Measurements from ENCODE around the gene STING1. TPM values are rescaled to one million over a fixed set of nuclear protein-coding genes. Genes with fewer than 3 reads are reported as not detected.

STING1 gene
- total and polyA plus RNA-seq, 2 experiments from 2014 or later = 7.7 to 17.0 TPM

GRCh38 chr5:139523635-139524445 lies 41.3 kb upstream of the STING1 start:
- no peak overlapping the region for H3K4me3 ChIP-seq
- H3K4me2 ChIP-seq = no peak overlapping the region
- no peaks in the 10 kb centered on the region for H3K79me2 ChIP-seq
- H3K9me2 ChIP-seq (replicated peaks; ENCODE audit: insufficient read depth) = no peaks in the 10 kb centered on the region
- WGBS (ENCODE audit: low lambda C conversion rate, missing lambda C conversion rate) = 59% methylated on average over 9 of the region's 10 CpGs
- H3K27me3 ChIP-seq = no peaks in the 10 kb centered on the region
- TF ChIP-seq EZH2phosphoT487 (IDR thresholded peaks at IDR 0.05; ENCODE audit: low read depth, severe bottlenecking, unreplicated experiment) (no peak), EZH2 (IDR thresholded peaks at IDR 0.05; ENCODE audit: borderline replicate concordance) (no peak), CTCF (IDR thresholded peaks at IDR 0.05; ENCODE audit: poor library complexity) (no peak)
- no peaks in the 10 kb centered on the region for H4K20me1 ChIP-seq (ENCODE audit: insufficient read depth, poor library complexity, severe bottlenecking)
- H3K9me3 ChIP-seq (ENCODE audit: low read depth) = no peaks in the 10 kb centered on the region
- H2AFZ ChIP-seq = no peak overlapping the region
- no peaks in the 10 kb centered on the region for H3K36me3 ChIP-seq (replicated peaks; ENCODE audit: insufficient read depth, low read depth)
- peaks cover 5% of the 10 kb centered on the region for H3K4me1 ChIP-seq (ENCODE audit: insufficient read depth)
- DNase-seq (ENCODE audit: low spot score) = no peak
- H3K27ac ChIP-seq = no peak overlapping the region

GRCh38 chr5:139517683-139518564 lies 35.4 kb upstream of the STING1 start:
- no peaks in the 10 kb centered on the region for H4K20me1 ChIP-seq (ENCODE audit: insufficient read depth, poor library complexity, severe bottlenecking)
- peak; percentile 95 for DNase-seq (ENCODE audit: low spot score)
- H3K36me3 ChIP-seq (replicated peaks; ENCODE audit: insufficient read depth, low read depth) = no peaks in the 10 kb centered on the region
- peaks cover 4% of the 10 kb centered on the region for H3K4me1 ChIP-seq (ENCODE audit: insufficient read depth)
- H2AFZ ChIP-seq = peak overlapping the region; percentile 97
- WGBS (ENCODE audit: low lambda C conversion rate, missing lambda C conversion rate) = 14% methylated on average over 56 of the region's 56 CpGs
- H3K9me3 ChIP-seq (ENCODE audit: low read depth) = no peaks in the 10 kb centered on the region
- H3K27ac ChIP-seq = peak overlapping the region; percentile 86
- H3K27me3 ChIP-seq = no peaks in the 10 kb centered on the region
- peak overlapping the region; percentile 96 for H3K4me2 ChIP-seq
- H3K79me2 ChIP-seq = no peaks in the 10 kb centered on the region
- peak overlapping the region; percentile 65 for H3K4me3 ChIP-seq
- H3K9me2 ChIP-seq (replicated peaks; ENCODE audit: insufficient read depth) = no peaks in the 10 kb centered on the region
- TF ChIP-seq EZH2phosphoT487 (IDR thresholded peaks at IDR 0.05; ENCODE audit: low read depth, severe bottlenecking, unreplicated experiment) = no peak
- peak; percentile 98 for TF ChIP-seq CTCF (IDR thresholded peaks at IDR 0.05; ENCODE audit: poor library complexity)
- no peak for TF ChIP-seq EZH2 (IDR thresholded peaks at IDR 0.05; ENCODE audit: borderline replicate concordance)

DNA sequence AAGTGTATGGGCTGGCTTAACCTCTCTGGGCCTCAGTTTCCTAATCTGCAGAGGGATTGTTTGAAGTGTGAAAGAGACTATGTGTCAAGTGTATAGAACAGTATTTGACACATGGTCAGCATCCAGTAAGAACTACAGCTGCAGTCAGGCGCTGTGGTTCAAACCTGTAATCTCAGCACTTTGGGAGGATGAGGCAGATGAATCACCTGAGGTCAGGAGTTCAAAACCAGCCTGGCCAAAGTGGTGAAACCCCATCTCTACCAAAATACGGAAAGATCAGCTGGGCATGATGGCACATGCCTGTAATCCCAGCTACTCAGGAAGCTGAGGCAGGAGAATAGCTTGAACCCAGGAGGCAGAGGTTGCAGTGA lies 31.9 kb upstream of the STING1 start:
- no peak for DNase-seq (ENCODE audit: low spot score)
- 87% methylated on average over 2 of the region's 2 CpGs for WGBS (ENCODE audit: low lambda C conversion rate, missing lambda C conversion rate)
- H3K27me3 ChIP-seq = no peaks in the 10 kb centered on the region
- no peaks in the 10 kb centered on the region for H3K9me2 ChIP-seq (replicated peaks; ENCODE audit: insufficient read depth)
- H3K27ac ChIP-seq = no peak overlapping the region
- no peaks in the 10 kb centered on the region for H4K20me1 ChIP-seq (ENCODE audit: insufficient read depth, poor library complexity, severe bottlenecking)
- H3K79me2 ChIP-seq = no peaks in the 10 kb centered on the region
- no peak overlapping the region for H3K4me3 ChIP-seq
- peaks cover 4% of the 10 kb centered on the region for H3K4me1 ChIP-seq (ENCODE audit: insufficient read depth)
- no peaks in the 10 kb centered on the region for H3K36me3 ChIP-seq (replicated peaks; ENCODE audit: insufficient read depth, low read depth)
- H3K4me2 ChIP-seq = no peak overlapping the region
- H2AFZ ChIP-seq = no peak overlapping the region
- no peaks in the 10 kb centered on the region for H3K9me3 ChIP-seq (ENCODE audit: low read depth)
- TF ChIP-seq EZH2phosphoT487 (IDR thresholded peaks at IDR 0.05; ENCODE audit: low read depth, severe bottlenecking, unreplicated experiment) = no peak
- no peak for TF ChIP-seq EZH2 (IDR thresholded peaks at IDR 0.05; ENCODE audit: borderline replicate concordance)
- no peak for TF ChIP-seq CTCF (IDR thresholded peaks at IDR 0.05; ENCODE audit: poor library complexity)

All from hepatocyte (in vitro differentiated cells).